Urinary bladder (tissue), 4 donors: ENCODE results near the gene NLN. TPM values are rescaled to one million over a fixed set of nuclear protein-coding genes. Genes with fewer than 3 reads are reported as not detected.
"Not testable (repeated sequence)": the region's sequence is repeated elsewhere in the genome, so short reads cannot be mapped to it uniquely, and the experiment has no call there.

Experiments used
- DNase-seq: peaks from one replicate; pipeline ENCODE4 v3.0.0-alpha.2; 2015; ENCODE audit errors: extremely low spot score
- H3K27ac ChIP-seq: one replicate; pipeline ENCODE4 v1.5.1; 2013; ENCODE audit warnings: low read depth, mild to moderate bottlenecking, moderate library complexity
- H3K36me3 ChIP-seq: one replicate; pipeline ENCODE4 v1.6.1; 2013; ENCODE audit warnings: mild to moderate bottlenecking, moderate library complexity; ENCODE audit not compliant: insufficient read depth
- H3K4me1 ChIP-seq: one replicate; pipeline ENCODE4 v1.6.1; 2013; ENCODE audit warnings: mild to moderate bottlenecking, moderate library complexity; ENCODE audit not compliant: insufficient read depth
- H3K4me3 ChIP-seq: one replicate; pipeline ENCODE4 v1.5.1; 2013; ENCODE audit warnings: low read depth, low read length
- WGBS: extraction: QIAGEN DNeasy Blood & Tissue Kit; methylation state at CpG from one replicate; pipeline ENCODE4 v1.1.7; 2013; 5-methylcytosine and 5-hydroxymethylcytosine counted together
- polyA plus RNA-seq: library from polyadenylated mRNA; stranded (reverse); fragments of 200-250 nt; gene quantifications from one replicate; pipeline ENCODE4 v1.2.3, GENCODE V29; 2013
- total RNA-seq: library from RNA; depleted of rRNA; stranded (reverse); fragments of >200 nt; gene quantifications from one replicate; pipeline ENCODE4 v1.2.3, GENCODE V29; 2014
- donor health status: healthy with polysubstance abuse.
- donor health status: healthy.

Gene NLN
- total and polyA plus RNA-seq, 2 donors: 4.4 to 16.0 TPM

DNA sequence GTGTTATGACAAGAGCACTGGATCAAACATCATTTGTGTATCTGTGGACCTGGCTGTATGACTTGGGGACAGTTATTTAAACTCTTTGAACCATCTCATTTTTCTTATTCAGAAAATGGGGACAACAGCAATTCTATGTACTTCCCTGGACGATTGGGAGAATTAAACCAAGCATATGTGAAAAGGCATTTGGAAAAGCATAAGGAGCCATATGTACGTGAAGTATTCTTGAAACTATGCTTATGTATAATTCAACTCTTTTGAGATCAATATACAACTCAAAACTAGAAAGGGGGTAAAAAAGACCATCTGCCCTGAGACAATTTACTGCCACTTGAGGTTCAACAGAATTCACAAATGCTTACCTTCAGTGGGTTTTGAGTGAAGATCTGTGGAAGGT, 75.5 kb downstream of the NLN start:
- no peak overlapping the region for H3K4me3 ChIP-seq
- no peaks in the 10 kb centered on the region for H3K4me1 ChIP-seq
- no peaks in the 10 kb centered on the region for H3K36me3 ChIP-seq
- H3K27ac ChIP-seq: no peak overlapping the region
- 89% methylated on average over 2 of the region's 2 CpGs for WGBS
- no peak for DNase-seq

DNA sequence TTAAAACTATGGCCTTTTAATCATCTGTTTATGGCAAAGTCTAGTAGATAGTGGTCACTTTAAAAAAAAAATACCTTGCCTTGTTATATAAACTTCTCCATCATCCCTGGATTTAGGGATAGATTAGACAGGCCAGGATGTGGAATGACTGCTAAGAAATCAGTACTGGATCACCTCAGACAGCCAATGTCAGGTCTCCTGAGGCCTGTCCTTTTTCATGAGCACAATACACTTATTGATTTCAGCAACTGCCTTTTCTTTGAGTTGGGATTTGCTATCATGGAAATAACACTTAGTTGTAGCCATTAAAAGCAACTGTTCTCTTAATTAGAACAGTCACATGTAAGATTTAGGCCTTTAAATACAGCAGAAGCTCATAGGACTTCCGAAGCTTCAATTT, 77.9 kb downstream of the NLN start:
- 92% methylated on average over 1 of the region's 1 CpG for WGBS
- Histone ChIP-seq H3K36me3 (no peaks in the 10 kb centered on the region), H3K4me3 (no peak overlapping the region), H3K4me1 (no peaks in the 10 kb centered on the region), H3K27ac (no peak overlapping the region)
- no peak for DNase-seq

DNA sequence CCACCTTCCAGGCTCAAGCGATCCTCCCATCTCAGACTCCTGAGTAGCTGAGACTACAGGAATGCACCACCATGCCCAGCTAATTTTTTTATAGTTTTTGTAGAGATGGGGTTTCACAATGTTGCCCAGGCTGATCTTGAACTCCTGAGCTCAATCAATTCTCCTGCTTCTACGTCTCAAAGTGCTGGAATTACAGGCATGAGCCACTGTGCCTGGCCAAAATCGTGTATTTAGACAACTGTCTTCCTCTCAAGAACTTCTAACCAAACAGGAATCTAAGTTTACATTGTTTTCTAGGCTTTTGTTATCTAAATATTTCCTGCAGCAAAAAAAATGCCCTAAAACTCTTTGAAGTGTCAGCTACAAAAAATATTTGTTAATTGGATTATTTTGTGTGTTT, 78.8 kb downstream of the NLN start:
- no peak for DNase-seq
- Histone ChIP-seq H3K4me1 (no peaks in the 10 kb centered on the region), H3K4me3 (no peak overlapping the region), H3K36me3 (no peaks in the 10 kb centered on the region), H3K27ac (no peak overlapping the region)
- WGBS: 69% methylated on average over 3 of the region's 3 CpGs

DNA sequence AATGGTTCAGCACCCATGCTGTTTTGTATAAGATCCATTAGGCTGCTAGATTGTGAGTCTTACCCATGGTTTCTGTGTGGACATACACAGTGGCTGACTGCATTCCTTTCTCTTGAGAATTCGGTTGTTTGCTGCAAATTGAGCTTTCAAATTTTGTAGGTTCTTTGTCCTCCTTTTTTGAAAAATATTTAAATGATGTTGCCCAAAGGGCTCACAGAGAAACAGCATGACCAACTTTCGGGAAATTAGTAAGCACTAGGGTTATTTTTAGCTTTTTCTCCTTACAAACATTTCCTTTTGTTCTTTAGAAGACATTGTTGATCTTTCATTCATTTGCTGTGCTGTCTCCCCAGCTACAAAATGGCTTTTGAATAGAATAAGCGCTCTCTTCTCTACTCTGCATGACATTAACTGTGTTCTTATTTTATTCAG, 79.4 kb downstream of the NLN start:
- 76% methylated on average over 3 of the region's 3 CpGs for WGBS
- H3K36me3 ChIP-seq: no peaks in the 10 kb centered on the region
- no peak for DNase-seq
- no peaks in the 10 kb centered on the region for H3K4me1 ChIP-seq
- H3K4me3 ChIP-seq: no peak overlapping the region
- H3K27ac ChIP-seq: no peak overlapping the region

DNA sequence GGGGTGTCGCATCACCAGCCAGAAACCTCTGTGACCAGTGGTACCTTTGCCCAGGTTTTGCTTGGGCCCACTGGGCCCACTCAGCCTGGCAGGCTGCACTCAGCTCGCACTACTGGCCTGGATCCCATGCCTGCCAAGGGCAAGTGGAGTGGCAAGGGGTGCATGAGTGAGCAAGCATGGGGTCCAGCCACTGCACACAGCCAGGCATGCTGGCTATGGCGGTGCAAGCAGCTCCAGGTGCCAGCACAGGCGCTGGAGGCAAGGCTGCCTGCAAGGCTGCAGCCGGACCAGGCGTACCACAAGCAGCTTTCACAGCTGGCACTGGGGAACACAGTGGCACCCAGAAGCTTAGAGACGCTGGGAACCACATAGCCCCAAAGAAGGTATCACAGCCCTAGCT, 80.1 kb downstream of the NLN start:
- H3K4me3 ChIP-seq: no peak overlapping the region
- no peak overlapping the region for H3K27ac ChIP-seq
- WGBS: 100% methylated on average over 7 of the region's 7 CpGs
- no peaks in the 10 kb centered on the region for H3K4me1 ChIP-seq
- no peaks in the 10 kb centered on the region for H3K36me3 ChIP-seq
- DNase-seq: no peak

DNA sequence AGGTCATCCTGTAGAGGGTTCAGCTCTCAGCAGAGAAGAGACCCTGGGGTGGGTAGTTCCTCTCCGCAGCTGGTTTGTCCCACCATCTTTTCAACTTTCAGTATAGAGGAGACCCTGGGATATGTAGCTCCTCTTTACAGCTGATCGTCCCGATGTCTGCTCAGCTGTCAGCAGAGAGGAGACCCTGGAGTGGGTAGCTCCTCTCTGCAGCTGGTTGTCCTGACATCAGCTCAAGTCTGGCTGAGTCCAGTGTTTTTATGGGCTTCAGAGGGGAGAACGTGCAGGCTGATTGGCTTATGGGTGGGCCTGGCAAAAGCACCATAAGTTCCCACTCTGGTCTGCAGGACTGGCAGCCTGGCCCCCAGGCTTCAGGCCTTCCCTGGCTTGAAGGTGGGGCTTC, 80.8 kb downstream of the NLN start:
- no peak overlapping the region for H3K4me3 ChIP-seq
- DNase-seq: no peak
- H3K27ac ChIP-seq: no peak overlapping the region
- H3K4me1 ChIP-seq: no peaks in the 10 kb centered on the region
- WGBS: 96% methylated on average over 4 of the region's 4 CpGs
- no peaks in the 10 kb centered on the region for H3K36me3 ChIP-seq

DNA sequence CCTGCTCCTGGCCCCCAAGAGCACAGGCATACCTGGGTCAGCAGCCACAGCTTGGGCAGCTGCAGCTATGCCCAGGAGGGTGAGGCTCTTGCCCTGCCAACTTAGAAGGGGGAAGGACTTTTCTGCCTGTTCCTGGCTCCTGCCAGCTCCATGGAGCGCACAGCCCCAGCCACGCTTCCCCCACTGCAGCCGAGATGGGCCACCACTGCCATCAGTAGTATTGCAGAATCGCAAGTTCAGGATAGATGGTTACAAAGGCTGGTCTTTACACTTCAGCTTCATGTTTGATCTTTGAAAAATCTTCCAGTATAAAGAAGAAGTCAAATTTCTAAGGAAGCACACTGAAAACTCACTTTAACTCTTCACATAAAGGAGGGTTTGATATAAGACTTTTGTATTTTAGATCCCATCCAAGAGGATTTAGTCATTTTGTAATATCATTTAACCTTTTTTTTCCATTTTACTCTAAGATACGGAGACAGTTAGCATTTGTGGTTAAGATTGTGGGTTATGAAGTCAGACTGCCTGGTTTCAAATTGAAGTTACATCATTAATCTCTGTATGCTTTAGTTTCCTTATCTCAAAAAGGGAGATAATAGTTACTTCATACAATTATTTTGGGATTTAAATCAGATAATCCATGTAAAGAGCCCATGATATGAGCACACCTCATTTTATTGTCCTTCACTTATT, 81.8 kb downstream of the NLN start:
- Histone ChIP-seq H3K4me3 (no peak overlapping the region), H3K36me3 (no peaks in the 10 kb centered on the region), H3K27ac (no peak overlapping the region), H3K4me1 (no peaks in the 10 kb centered on the region)
- WGBS: 88% methylated on average over 5 of the region's 5 CpGs
- no peak for DNase-seq

DNA sequence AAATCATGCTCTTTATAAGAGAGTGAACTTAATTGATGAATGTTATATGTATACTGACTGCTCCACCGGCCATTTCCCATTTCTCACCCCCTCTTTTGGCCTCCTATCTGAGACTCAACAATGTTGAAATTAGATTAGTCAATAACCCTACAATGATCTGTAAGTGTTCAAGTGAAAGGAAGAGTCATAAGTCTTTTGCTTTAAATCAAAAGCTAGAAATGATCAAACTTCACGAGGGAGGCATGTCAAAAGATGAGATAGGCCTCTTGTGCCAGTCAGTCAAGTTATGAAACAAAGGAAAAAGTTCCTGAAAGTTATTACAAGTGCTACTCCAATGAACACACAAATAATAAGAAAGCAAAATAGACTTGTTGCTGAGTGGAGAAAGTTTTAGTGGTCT, 83.1 kb downstream of the NLN start:
- no peaks in the 10 kb centered on the region for H3K36me3 ChIP-seq
- no peak for DNase-seq
- H3K4me1 ChIP-seq: no peaks in the 10 kb centered on the region
- H3K4me3 ChIP-seq: no peak overlapping the region
- no peak overlapping the region for H3K27ac ChIP-seq
- 93% methylated on average over 2 of the region's 2 CpGs for WGBS

DNA sequence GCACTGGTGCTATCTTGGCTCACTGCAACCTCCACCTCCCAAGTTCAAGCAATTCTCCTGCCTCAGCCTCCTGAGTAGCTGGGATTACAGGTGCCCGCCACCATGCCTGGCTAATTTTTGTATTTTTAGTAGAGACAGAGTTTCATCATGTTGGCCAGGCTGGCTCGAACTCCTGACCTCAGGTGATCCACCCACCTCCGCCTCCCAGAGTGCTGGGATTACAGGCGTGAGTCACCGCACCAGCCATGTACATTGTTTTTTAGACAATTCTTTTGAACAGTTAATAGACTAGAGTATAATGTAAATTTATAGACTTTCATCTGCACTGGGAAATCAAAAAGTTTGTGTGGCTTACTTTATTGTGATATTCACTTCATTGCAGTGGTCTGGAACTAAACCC, 85.5 kb downstream of the NLN start:
- 98% methylated on average over 5 of the region's 5 CpGs for WGBS
- not testable (repeated sequence) for H3K4me1 ChIP-seq, H3K4me3 ChIP-seq, DNase-seq, H3K36me3 ChIP-seq, H3K27ac ChIP-seq

DNA sequence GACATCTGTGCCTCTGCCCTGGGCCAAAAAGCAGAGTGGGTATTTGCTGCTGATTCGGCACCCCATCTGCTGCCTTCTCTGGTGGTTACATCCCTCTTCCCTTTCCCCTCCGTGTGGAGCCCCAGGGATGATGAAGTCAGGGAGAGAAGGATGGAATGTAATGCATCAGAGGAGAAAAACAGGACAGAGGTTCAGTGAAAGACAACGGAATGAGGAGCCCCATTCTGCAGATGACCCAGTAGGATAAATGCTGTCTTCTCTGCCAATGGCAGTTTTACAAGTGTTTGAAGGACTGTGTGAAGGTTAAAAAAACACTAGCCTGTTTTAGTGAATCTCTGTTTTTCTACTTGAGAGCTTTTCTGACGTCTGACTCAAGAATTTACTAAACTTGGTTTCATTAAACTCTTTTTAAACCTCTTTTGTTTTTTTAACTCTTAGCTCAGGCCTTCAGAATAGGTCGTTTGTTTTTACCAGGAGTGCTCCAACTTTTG, 86.3 kb downstream of the NLN start:
- DNase-seq: no peak
- 51% methylated on average over 5 of the region's 5 CpGs for WGBS
- H3K36me3 ChIP-seq: no peaks in the 10 kb centered on the region
- no peak overlapping the region for H3K4me3 ChIP-seq
- no peak overlapping the region for H3K27ac ChIP-seq
- H3K4me1 ChIP-seq: no peaks in the 10 kb centered on the region

DNA sequence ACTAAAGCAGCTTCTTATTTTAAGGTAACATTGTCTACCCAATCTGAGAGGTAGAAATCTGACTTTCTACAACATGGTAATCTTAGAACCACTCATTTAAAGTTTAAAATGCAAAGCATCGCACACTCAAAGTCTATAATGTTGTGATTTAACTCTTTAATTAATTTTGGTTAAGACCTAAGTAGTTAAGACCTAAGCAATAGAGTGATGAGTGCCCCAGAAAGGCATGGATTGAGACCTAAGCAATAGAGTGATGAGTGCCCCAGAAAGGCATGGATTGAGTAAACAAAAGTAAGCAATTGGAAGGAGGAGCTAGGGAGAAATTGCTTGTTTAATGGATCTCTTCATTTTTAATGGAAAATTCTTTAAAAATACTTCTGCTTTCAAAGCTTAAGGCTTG, 86.8 kb downstream of the NLN start:
- H3K4me1 ChIP-seq: no peaks in the 10 kb centered on the region
- H3K4me3 ChIP-seq: no peak overlapping the region
- 93% methylated on average over 1 of the region's 1 CpG for WGBS
- DNase-seq: no peak
- no peak overlapping the region for H3K27ac ChIP-seq
- H3K36me3 ChIP-seq: no peaks in the 10 kb centered on the region

DNA sequence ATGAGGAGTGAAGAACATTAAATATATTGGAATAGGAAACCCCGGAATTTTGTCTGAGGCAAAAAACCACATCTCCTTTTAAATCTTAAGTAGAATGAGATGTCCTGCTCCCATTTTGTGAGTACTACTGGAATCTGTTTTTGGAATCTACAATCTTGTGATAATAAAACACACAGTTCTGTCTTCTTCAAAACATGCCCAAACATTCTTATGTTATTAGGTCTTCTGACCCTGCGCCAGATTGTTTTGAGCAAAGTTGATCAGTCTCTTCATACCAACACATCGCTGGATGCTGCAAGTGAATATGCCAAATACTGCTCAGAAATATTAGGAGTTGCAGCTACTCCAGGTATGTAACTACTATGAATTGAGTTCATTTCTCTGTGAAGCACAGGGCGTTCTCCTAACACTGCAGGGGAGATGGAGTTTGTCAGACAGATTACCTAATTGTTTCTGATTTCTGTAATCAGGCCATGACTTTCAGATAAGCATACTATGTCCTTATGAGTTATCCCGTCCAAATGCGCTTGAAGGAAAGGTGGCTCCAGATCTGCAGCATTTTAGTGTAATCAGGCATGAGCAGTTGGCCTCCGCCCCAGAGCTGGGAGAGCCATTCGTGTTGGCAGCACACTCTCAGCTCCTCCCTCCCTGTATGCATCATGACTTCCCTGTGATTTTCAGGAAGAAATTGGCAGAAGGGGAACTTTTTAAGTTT, 88.0 kb downstream of the NLN start:
- H3K27ac ChIP-seq: no peak overlapping the region
- no peak for DNase-seq
- H3K4me3 ChIP-seq: no peak overlapping the region
- 38% methylated on average over 8 of the region's 8 CpGs for WGBS
- H3K4me1 ChIP-seq: no peaks in the 10 kb centered on the region
- H3K36me3 ChIP-seq: no peaks in the 10 kb centered on the region

DNA sequence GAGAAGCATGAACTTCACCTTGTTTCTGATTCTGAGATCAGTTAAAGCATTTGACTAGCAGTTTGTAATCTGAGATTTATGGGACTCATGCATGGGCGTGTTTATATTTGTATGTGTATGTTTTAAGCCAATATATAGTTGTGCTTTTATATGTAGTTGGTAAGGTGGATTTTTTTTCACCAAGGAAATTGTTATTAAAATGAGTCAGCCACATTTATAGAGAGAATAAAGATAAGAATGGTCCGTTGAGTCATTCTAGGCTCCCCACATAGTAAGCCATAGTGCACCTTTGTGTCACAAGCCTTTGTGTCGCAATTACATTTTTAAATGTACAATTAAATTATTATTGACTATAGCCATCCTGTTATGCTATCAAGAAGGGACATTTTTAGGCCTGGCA, 89.0 kb downstream of the NLN start:
- WGBS: 79% methylated on average over 3 of the region's 3 CpGs
- no peak for DNase-seq
- Histone ChIP-seq H3K36me3 (no peaks in the 10 kb centered on the region), H3K4me3 (no peak overlapping the region), H3K4me1 (no peaks in the 10 kb centered on the region), H3K27ac (no peak overlapping the region)

DNA sequence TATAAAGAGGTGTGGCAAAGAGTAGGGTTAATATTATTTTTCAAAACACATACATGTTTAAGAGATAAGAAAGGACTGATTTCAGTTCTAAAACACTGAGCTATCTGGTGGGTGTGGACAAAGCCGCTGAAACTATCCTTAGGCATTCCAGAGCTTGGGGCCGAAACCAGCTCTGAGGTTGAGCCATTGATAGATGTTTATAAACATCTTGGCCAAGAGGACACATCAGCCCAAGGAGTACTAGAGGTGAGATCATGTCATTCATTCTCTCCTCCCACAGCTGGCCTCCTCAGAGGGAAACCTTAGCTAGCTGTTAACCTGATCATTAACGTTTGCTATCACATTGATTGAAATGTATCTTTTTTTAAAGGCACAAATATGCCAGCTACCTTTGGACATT, 89.9 kb downstream of the NLN start:
- no peaks in the 10 kb centered on the region for H3K36me3 ChIP-seq
- no peak for DNase-seq

More for the DNA sequence above, 89.9 kb downstream of the NLN start:
- 84% methylated on average over 3 of the region's 3 CpGs for WGBS
- Histone ChIP-seq H3K4me1 (no peaks in the 10 kb centered on the region), H3K27ac (no peak overlapping the region), H3K4me3 (no peak overlapping the region)
